OCI-LY7 (cell line): Measurements from ENCODE around the gene PRKRA. TPM values are rescaled to one million over a fixed set of nuclear protein-coding genes. Genes with fewer than 3 reads are reported as not detected.

Experiments
- BruUV-seq: library from RNA; stranded (reverse); fragments of 400-500 nt; replicated peaks from 2 replicates; lab custom pipeline; 2021; lab: Mats Ljungman, UMichigan
- CTCF ChIA-PET: fragments of 300-600 bp; sonication (Branson Sonifier 250); formaldehyde crosslinking; loops from one replicate; lab custom pipeline; 2022; ENCODE audit warnings: antibody characterized with exemption; ENCODE audit not compliant: unreplicated experiment; lab: Charles Lee
- POLR2A ChIA-PET: fragments of 300-600 bp; sonication (Branson Sonifier 250); formaldehyde crosslinking; loops from one replicate; lab custom pipeline; 2022; ENCODE audit warnings: antibody characterized with exemption; lab: Charles Lee
- DNase-seq: peaks from one replicate; pipeline ENCODE4 v3.0.0-alpha.2; 2015; ENCODE audit warnings: low spot score
- H2AFZ ChIP-seq: fragments of 200-600 bp; sonication (generic), shearing (Covaris generic); 2 replicates; pipeline ENCODE4 v1.6.1; 2014; ENCODE audit warnings: mild to moderate bottlenecking, antibody characterized with exemption, low read length, moderate library complexity
- H3K27ac ChIP-seq: fragments of 200-600 bp; sonication (generic); 2 replicates; pipeline ENCODE4 v1.5.1; 2014; ENCODE audit warnings: mixed run types, low read depth, mild to moderate bottlenecking, moderate library complexity, low read length, inconsistent platforms; ENCODE audit not compliant: poor library complexity, severe bottlenecking
- H3K36me3 ChIP-seq: fragments of 200-600 bp; sonication (generic); 2 replicates; pipeline ENCODE4 v1.6.1; 2014; ENCODE audit warnings: mild to moderate bottlenecking, antibody characterized with exemption, low read length, moderate library complexity, mixed read lengths; ENCODE audit not compliant: insufficient read depth
- H3K4me1 ChIP-seq: fragments of 200-600 bp; sonication (generic); 2 replicates; pipeline ENCODE4 v1.5.1; 2014; ENCODE audit warnings: mild to moderate bottlenecking, low read length; ENCODE audit not compliant: insufficient read depth, poor library complexity, severe bottlenecking
- H3K4me2 ChIP-seq: fragments of 200-600 bp; sonication (generic); 2 replicates; pipeline ENCODE4 v1.6.1; 2014; ENCODE audit warnings: mild to moderate bottlenecking, low read length
- H3K4me3 ChIP-seq: fragments of 200-600 bp; sonication (generic); 2 replicates; pipeline ENCODE4 v1.5.1; 2014; ENCODE audit warnings: mild to moderate bottlenecking, low read depth, low read length; ENCODE audit not compliant: poor library complexity, severe bottlenecking
- H3K79me2 ChIP-seq: fragments of 200-600 bp; sonication (generic); 2 replicates; pipeline ENCODE4 v1.6.1; 2016; ENCODE audit warnings: low read depth, mild to moderate bottlenecking, low read length, moderate library complexity, mixed read lengths; ENCODE audit not compliant: insufficient read depth
- H3K9me2 ChIP-seq: fragments of 200-600 bp; sonication (generic); 2 replicates; pipeline ENCODE4 v1.6.1; 2016; ENCODE audit warnings: mild to moderate bottlenecking, low read length, mixed read lengths; ENCODE audit not compliant: insufficient read depth
- H3K9me3 ChIP-seq: fragments of 200-600 bp; sonication (generic); 2 replicates; pipeline ENCODE4 v1.6.1; 2014; ENCODE audit warnings: mild to moderate bottlenecking, mixed run types, low read length, mixed read lengths
- H4K20me1 ChIP-seq: fragments of 200-600 bp; sonication (generic); 2 replicates; pipeline ENCODE4 v1.6.1; 2014; ENCODE audit warnings: mild to moderate bottlenecking, antibody characterized with exemption, low read length, moderate library complexity, mixed read lengths; ENCODE audit not compliant: insufficient read depth
- EZH2phosphoT487 ChIP-seq: fragments of 200-600 bp; sonication (generic); IDR thresholded peaks from 2 replicates; pipeline ENCODE4 v1.6.1; 2018; ENCODE audit warnings: low read depth, borderline replicate concordance, mild to moderate bottlenecking, mixed run types, antibody characterized with exemption, low read length, moderate library complexity, mixed read lengths
- intact Hi-C: fragments of 100-400 bp; cut with micrococcal nuclease; formaldehyde crosslinking; loops from one replicate; pipeline ENCODE4 v1.10.0; 2022; ENCODE audit not compliant: unreplicated experiment
- total RNA-seq, 2 experiments: library from RNA; depleted of rRNA in 1 of 2; stranded (reverse); fragments of >200 nt in 1 of 2; shearing (Covaris generic) in 1 of 2; gene quantifications; 2 replicates each; pipeline ENCODE4 v1.2.3, GENCODE V29; 2014 to 2022
- TF ChIP-seq, protein P1 (sequence below): fragments of 200-600 bp; sonication (generic); conservative IDR thresholded peaks from 2 replicates; pipeline ENCODE4 v1.5.1; 2014; ENCODE audit warnings: mild to moderate bottlenecking, antibody characterized with exemption, low read length, moderate library complexity, mixed read lengths

The PRKRA gene
- total RNA-seq, 2 experiments from 2014 or later = 76.4 to 79.5 TPM

DNA sequence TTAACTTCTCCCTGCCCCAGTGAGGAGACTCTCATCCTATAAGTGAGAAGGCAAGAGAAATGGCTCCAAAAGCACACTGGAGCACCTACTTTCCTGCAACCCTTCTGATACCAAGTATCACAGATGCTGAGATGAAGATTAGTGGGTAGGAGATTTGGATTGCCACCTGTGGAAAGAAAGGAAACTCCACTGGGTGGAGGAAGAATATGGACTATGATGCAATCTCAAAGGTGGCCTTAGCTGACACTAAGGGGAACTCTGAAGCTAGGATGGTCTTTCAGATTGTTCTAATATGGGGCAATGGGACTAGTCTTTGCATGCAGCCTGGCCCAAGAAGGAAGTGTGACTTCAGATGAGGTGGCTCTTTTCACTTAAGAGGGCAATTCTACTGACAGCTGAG lies 21.6 kb downstream of the PRKRA start:
- no peaks in the 10 kb centered on the region for H3K79me2 ChIP-seq
- H3K9me2 ChIP-seq = no peaks in the 10 kb centered on the region
- intact Hi-C loops = no loop called here
- TF ChIP-seq, protein P1, sequence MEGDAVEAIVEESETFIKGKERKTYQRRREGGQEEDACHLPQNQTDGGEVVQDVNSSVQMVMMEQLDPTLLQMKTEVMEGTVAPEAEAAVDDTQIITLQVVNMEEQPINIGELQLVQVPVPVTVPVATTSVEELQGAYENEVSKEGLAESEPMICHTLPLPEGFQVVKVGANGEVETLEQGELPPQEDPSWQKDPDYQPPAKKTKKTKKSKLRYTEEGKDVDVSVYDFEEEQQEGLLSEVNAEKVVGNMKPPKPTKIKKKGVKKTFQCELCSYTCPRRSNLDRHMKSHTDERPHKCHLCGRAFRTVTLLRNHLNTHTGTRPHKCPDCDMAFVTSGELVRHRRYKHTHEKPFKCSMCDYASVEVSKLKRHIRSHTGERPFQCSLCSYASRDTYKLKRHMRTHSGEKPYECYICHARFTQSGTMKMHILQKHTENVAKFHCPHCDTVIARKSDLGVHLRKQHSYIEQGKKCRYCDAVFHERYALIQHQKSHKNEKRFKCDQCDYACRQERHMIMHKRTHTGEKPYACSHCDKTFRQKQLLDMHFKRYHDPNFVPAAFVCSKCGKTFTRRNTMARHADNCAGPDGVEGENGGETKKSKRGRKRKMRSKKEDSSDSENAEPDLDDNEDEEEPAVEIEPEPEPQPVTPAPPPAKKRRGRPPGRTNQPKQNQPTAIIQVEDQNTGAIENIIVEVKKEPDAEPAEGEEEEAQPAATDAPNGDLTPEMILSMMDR = no peak
- no peak for TF ChIP-seq EZH2phosphoT487
- no peak overlapping the region for H3K27ac ChIP-seq
- peaks cover 58% of the 10 kb centered on the region for H3K36me3 ChIP-seq
- no TSS peak for BruUV-seq
- H3K4me3 ChIP-seq = no peak overlapping the region
- H3K9me3 ChIP-seq = no peaks in the 10 kb centered on the region
- ChIA-PET POLR2A (no interaction called here), CTCF (no interaction called here)
- no peak for DNase-seq
- H3K4me1 ChIP-seq = no peaks in the 10 kb centered on the region
- no peak overlapping the region for H3K4me2 ChIP-seq
- no peak overlapping the region for H2AFZ ChIP-seq
- H4K20me1 ChIP-seq = no peaks in the 10 kb centered on the region

DNA sequence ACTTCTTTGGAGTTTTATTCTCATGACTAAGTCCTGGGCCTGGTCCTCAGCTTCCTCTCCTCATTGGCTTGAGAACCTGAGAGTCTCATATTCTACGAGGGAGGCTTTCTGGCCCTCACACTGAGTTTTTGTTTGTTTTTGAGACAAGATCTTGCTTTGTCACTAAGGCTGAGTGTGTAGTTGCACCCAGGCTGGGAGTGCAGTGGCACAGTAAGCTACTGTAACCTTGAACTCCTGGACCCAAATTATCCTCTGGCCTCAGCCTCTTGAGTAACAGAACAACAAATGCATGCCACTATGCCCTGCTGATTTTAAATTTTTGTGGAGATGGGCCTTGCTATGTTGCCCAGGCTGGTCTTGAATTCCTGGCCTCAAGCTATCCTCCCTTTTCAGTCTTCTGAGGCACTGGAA lies 22.6 kb downstream of the PRKRA start:
- no peak overlapping the region for H2AFZ ChIP-seq
- intact Hi-C loops = no loop called here
- no TSS peak for BruUV-seq
- no peaks in the 10 kb centered on the region for H3K9me3 ChIP-seq
- H3K79me2 ChIP-seq = no peaks in the 10 kb centered on the region
- TF ChIP-seq EZH2phosphoT487 = no peak
- TF ChIP-seq, protein P1 = no peak
- H3K4me2 ChIP-seq = no peak overlapping the region
- H4K20me1 ChIP-seq = no peaks in the 10 kb centered on the region
- CTCF ChIA-PET = no interaction called here
- peaks cover 49% of the 10 kb centered on the region for H3K36me3 ChIP-seq
- H3K4me3 ChIP-seq = no peak overlapping the region
- no peaks in the 10 kb centered on the region for H3K4me1 ChIP-seq
- H3K9me2 ChIP-seq = no peaks in the 10 kb centered on the region
- POLR2A ChIA-PET = interaction anchor here (0.6 to 1.4 kb wide), 3 partner anchors 9 to 232 kb away, joined by 3 to 7 read pairs (median 4); no protein-coding TSS in a partner anchor
- no peak for DNase-seq
- no peak overlapping the region for H3K27ac ChIP-seq

DNA sequence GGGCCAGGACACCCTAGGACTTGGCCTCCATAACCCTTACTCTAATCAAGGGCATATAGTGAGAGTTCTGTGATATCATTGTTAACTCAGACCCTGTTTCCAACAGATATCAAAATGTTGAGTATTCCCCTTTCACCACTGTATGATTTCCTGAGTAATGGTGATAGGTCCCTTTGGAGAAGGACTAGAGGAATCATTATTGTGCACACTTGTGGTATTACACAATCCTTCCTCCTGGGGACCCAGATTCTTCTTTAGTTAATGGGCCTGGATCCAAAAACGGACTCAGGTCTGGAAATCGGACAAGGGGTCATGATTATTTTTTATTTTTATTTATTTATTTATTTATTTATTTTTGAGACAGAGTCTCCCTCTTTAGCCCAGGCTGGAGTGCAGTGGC lies 23.5 kb downstream of the PRKRA start:
- Histone ChIP-seq H3K4me3 (no peak overlapping the region), H3K79me2 (no peaks in the 10 kb centered on the region), H3K9me2 (no peaks in the 10 kb centered on the region), H2AFZ (no peak overlapping the region), H3K27ac (no peak overlapping the region), H3K4me2 (no peak overlapping the region), H3K9me3 (no peaks in the 10 kb centered on the region), H4K20me1 (no peaks in the 10 kb centered on the region), H3K4me1 (no peaks in the 10 kb centered on the region), H3K36me3 (peaks cover 40% of the 10 kb centered on the region)
- intact Hi-C loops = no loop called here
- POLR2A ChIA-PET = interaction anchor here (1.4 kb wide), 1 partner anchor 8 kb away, joined by 4 read pairs; no protein-coding TSS in a partner anchor
- TF ChIP-seq, protein P1 = no peak
- no peak for TF ChIP-seq EZH2phosphoT487
- no TSS peak for BruUV-seq
- CTCF ChIA-PET = no interaction called here
- DNase-seq = no peak
